PC-9 (cell line): Measurements from ENCODE around the gene ARHGAP40. TPM values are rescaled to one million over a fixed set of nuclear protein-coding genes. Genes with fewer than 3 reads are reported as not detected.

Experiments used
- BruUV-seq: library from RNA; stranded (reverse); fragments of 400-500 nt; replicated peaks from 2 replicates; lab custom pipeline; 2021; lab: Mats Ljungman, UMichigan
- CTCF ChIA-PET: fragments of 300-600 bp; sonication (Branson Sonifier 250); formaldehyde crosslinking; loops from one replicate; lab custom pipeline; 2022; ENCODE audit warnings: antibody characterized with exemption; lab: Charles Lee
- POLR2A ChIA-PET: fragments of 300-600 bp; sonication (Branson Sonifier 250); formaldehyde crosslinking; loops from one replicate; lab custom pipeline; 2022; ENCODE audit warnings: antibody characterized with exemption; ENCODE audit not compliant: unreplicated experiment; lab: Charles Lee
- DNase-seq, 2 experiments: peaks; one replicate each; pipeline versions ENCODE4 v3.0.0 to v3.0.0-alpha.2; 2015 to 2022; ENCODE audit warnings: mixed read lengths in 1 of 2
- H2AFZ ChIP-seq: fragments of 200-600 bp; sonication (generic); 2 replicates; pipeline ENCODE4 v1.8.1; 2017; ENCODE audit warnings: antibody characterized with exemption
- H3F3A ChIP-seq: fragments of 200-600 bp; sonication (generic); 2 replicates; pipeline ENCODE4 v1.8.1; 2017; ENCODE audit warnings: antibody characterized with exemption, mild to moderate bottlenecking, low read depth; ENCODE audit not compliant: insufficient read depth
- H3K27ac ChIP-seq: fragments of 200-600 bp; sonication (generic); 2 replicates; pipeline ENCODE4 v1.6.1; 2016; ENCODE audit warnings: mixed run types
- H3K27me3 ChIP-seq: fragments of 200-600 bp; sonication (generic); 2 replicates; pipeline ENCODE4 v1.6.1; 2016; ENCODE audit warnings: low read depth, mixed run types; ENCODE audit not compliant: insufficient read depth
- H3K36me3 ChIP-seq: fragments of 200-600 bp; sonication (generic); 2 replicates; pipeline ENCODE4 v1.6.1; 2016; ENCODE audit warnings: low read depth, mixed run types
- H3K4me1 ChIP-seq: fragments of 200-600 bp; sonication (generic); replicated peaks from 2 replicates; pipeline ENCODE4 v1.6.1; 2016; ENCODE audit warnings: mixed run types; ENCODE audit not compliant: insufficient read depth
- H3K4me2 ChIP-seq: fragments of 200-600 bp; sonication (generic); 2 replicates; pipeline ENCODE4 v1.6.1; 2017; ENCODE audit warnings: mixed run types
- H3K4me3 ChIP-seq: fragments of 200-600 bp; sonication (generic); 2 replicates; pipeline ENCODE4 v1.6.1; 2016; ENCODE audit warnings: mixed run types
- H3K79me2 ChIP-seq: fragments of 200-600 bp; sonication (generic); 2 replicates; pipeline ENCODE4 v1.6.1; 2017; ENCODE audit warnings: low read depth, mixed run types
- H3K9me2 ChIP-seq: fragments of 200-600 bp; sonication (generic); 2 replicates; pipeline ENCODE4 v1.8.1; 2017; ENCODE audit warnings: mild to moderate bottlenecking; ENCODE audit not compliant: insufficient read depth
- H3K9me3 ChIP-seq: fragments of 200-600 bp; sonication (generic); 2 replicates; pipeline ENCODE4 v1.8.1; 2016; ENCODE audit warnings: low read depth; ENCODE audit not compliant: insufficient read depth
- H4K20me1 ChIP-seq: fragments of 200-600 bp; sonication (generic); 2 replicates; pipeline ENCODE4 v1.8.1; 2017; ENCODE audit not compliant: insufficient read depth
- EZH2 ChIP-seq: fragments of 200-600 bp; sonication (generic); IDR thresholded peaks from 2 replicates; pipeline ENCODE4 v1.8.0; 2017; ENCODE audit warnings: antibody characterized with exemption, low read depth
- intact Hi-C: fragments of 100-400 bp; cut with micrococcal nuclease; formaldehyde crosslinking; loops from one replicate; pipeline ENCODE4 v1.10.0; 2022; ENCODE audit not compliant: unreplicated experiment
- total RNA-seq: library from RNA; stranded (reverse); gene quantifications from 2 replicates; pipeline ENCODE4 v1.2.3, GENCODE V29; 2021
- TF ChIP-seq, protein P1 (sequence below): fragments of 200-600 bp; sonication (generic); conservative IDR thresholded peaks from 2 replicates; pipeline ENCODE4 v1.6.1; 2017; ENCODE audit warnings: mixed run types, antibody characterized with exemption, mild to moderate bottlenecking, moderate library complexity

ARHGAP40 gene
- total RNA-seq, 1 experiment from 2014 or later, result 0.92 TPM

DNA sequence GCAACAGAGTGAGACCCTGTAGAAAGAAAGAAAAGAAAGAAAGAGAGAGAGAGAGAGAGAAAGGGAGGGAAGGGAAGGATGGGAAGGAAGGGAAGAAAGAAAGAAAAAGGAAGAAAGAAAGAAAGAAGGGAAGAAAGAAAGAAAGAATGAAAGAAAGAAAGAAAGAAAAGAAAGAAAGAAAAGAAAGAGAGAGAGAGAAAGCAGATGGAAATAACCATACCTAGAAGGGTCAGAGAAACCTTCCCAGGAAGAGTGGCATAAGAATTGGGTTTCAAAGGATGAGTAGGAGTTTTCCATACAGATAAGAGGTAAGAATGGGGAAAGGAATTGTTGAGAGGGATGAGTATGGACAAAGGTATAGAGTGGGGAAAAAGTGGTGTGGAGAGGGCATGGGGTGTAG lies 68.1 kb downstream of the ARHGAP40 start:
- no peak overlapping the region for H2AFZ ChIP-seq
- H3K9me2 ChIP-seq, result no peaks in the 10 kb centered on the region
- H3K9me3 ChIP-seq, result no peaks in the 10 kb centered on the region
- CTCF ChIA-PET, result no interaction called here
- H3K27me3 ChIP-seq, result peaks cover 94% of the 10 kb centered on the region
- DNase-seq, result no peak
- no TSS peak for BruUV-seq
- H3K4me1 ChIP-seq, result no peaks in the 10 kb centered on the region
- no peak overlapping the region for H3K4me2 ChIP-seq
- H3K27ac ChIP-seq, result no peak overlapping the region
- TF ChIP-seq EZH2, result no peak
- TF ChIP-seq, protein P1, sequence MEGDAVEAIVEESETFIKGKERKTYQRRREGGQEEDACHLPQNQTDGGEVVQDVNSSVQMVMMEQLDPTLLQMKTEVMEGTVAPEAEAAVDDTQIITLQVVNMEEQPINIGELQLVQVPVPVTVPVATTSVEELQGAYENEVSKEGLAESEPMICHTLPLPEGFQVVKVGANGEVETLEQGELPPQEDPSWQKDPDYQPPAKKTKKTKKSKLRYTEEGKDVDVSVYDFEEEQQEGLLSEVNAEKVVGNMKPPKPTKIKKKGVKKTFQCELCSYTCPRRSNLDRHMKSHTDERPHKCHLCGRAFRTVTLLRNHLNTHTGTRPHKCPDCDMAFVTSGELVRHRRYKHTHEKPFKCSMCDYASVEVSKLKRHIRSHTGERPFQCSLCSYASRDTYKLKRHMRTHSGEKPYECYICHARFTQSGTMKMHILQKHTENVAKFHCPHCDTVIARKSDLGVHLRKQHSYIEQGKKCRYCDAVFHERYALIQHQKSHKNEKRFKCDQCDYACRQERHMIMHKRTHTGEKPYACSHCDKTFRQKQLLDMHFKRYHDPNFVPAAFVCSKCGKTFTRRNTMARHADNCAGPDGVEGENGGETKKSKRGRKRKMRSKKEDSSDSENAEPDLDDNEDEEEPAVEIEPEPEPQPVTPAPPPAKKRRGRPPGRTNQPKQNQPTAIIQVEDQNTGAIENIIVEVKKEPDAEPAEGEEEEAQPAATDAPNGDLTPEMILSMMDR, result no peak
- H3F3A ChIP-seq, result no peaks in the 10 kb centered on the region
- no peaks in the 10 kb centered on the region for H3K36me3 ChIP-seq
- no peaks in the 10 kb centered on the region for H4K20me1 ChIP-seq
- POLR2A ChIA-PET, result no interaction called here
- intact Hi-C loops, result no loop called here
- H3K4me3 ChIP-seq, result no peak overlapping the region
- H3K79me2 ChIP-seq, result no peaks in the 10 kb centered on the region

DNA sequence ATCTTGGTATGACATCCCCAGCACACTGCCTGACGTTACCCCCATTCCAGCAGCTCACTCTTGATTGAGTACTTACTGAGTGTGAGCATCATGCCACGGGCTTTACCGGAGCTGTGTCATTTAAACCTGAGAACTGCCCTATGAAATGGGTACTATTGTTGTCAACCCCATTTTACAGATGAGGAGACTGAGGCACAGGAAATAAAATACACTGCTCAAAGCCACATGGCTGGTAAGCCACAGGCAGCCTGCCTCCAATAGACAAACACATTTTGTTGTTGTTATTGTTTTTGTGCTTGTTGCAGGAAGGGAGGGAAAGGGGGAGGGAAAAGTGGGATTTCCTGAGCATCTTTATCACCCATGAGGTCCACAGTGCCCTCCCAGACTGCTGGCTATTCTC lies 69.2 kb downstream of the ARHGAP40 start:
- H3F3A ChIP-seq, result no peaks in the 10 kb centered on the region
- H3K4me2 ChIP-seq, result no peak overlapping the region
- CTCF ChIA-PET, result no interaction called here
- POLR2A ChIA-PET, result no interaction called here
- DNase-seq, result no peak
- H3K36me3 ChIP-seq, result no peaks in the 10 kb centered on the region
- BruUV-seq, result no TSS peak
- no peak overlapping the region for H2AFZ ChIP-seq
- TF ChIP-seq, protein P1, result no peak
- no peak for TF ChIP-seq EZH2
- no peaks in the 10 kb centered on the region for H3K9me3 ChIP-seq
- no peaks in the 10 kb centered on the region for H4K20me1 ChIP-seq
- no peaks in the 10 kb centered on the region for H3K4me1 ChIP-seq
- no peak overlapping the region for H3K4me3 ChIP-seq
- H3K27me3 ChIP-seq, result peaks cover 94% of the 10 kb centered on the region
- H3K79me2 ChIP-seq, result no peaks in the 10 kb centered on the region
- intact Hi-C loops, result no loop called here
- no peaks in the 10 kb centered on the region for H3K9me2 ChIP-seq
- H3K27ac ChIP-seq, result no peak overlapping the region

DNA sequence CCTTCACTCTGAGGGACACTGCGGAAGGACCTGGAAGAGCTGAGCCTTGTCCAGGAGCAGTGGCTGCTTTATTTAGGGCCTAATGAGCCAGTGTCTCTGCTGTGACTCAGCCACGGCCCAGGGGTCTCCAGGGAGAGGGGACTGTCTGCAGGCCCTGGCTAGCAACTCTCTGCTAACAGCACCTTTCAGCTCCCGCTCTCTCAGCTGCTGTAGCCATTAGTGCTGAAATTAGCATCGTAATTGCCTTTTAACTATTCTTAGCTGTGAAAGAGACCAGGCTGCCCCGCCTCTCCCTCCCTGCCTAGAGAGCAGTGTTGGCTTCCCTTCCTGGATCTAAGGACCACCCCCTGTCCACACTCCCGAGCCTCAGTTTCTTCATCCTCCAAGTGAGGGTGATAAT lies 69.6 kb downstream of the ARHGAP40 start:
- Histone ChIP-seq H3K27me3 (peaks cover 94% of the 10 kb centered on the region), H2AFZ (no peak overlapping the region), H3K9me2 (no peaks in the 10 kb centered on the region), H3F3A (no peaks in the 10 kb centered on the region), H3K27ac (no peak overlapping the region), H3K4me3 (no peak overlapping the region), H3K79me2 (no peaks in the 10 kb centered on the region), H4K20me1 (no peaks in the 10 kb centered on the region), H3K4me2 (no peak overlapping the region), H3K36me3 (no peaks in the 10 kb centered on the region), H3K4me1 (no peaks in the 10 kb centered on the region), H3K9me3 (no peaks in the 10 kb centered on the region)
- ChIA-PET CTCF (no interaction called here), POLR2A (interaction anchor here (0.6 kb wide), 1 partner anchor 254 kb away, joined by 14 read pairs; no protein-coding TSS in a partner anchor)
- no peak for TF ChIP-seq EZH2
- TF ChIP-seq, protein P1, result no peak
- no peak for DNase-seq
- no TSS peak for BruUV-seq
- intact Hi-C loops, result no loop called here
